ENCODE results near the gene CD7.

Gene CD7

DNA sequence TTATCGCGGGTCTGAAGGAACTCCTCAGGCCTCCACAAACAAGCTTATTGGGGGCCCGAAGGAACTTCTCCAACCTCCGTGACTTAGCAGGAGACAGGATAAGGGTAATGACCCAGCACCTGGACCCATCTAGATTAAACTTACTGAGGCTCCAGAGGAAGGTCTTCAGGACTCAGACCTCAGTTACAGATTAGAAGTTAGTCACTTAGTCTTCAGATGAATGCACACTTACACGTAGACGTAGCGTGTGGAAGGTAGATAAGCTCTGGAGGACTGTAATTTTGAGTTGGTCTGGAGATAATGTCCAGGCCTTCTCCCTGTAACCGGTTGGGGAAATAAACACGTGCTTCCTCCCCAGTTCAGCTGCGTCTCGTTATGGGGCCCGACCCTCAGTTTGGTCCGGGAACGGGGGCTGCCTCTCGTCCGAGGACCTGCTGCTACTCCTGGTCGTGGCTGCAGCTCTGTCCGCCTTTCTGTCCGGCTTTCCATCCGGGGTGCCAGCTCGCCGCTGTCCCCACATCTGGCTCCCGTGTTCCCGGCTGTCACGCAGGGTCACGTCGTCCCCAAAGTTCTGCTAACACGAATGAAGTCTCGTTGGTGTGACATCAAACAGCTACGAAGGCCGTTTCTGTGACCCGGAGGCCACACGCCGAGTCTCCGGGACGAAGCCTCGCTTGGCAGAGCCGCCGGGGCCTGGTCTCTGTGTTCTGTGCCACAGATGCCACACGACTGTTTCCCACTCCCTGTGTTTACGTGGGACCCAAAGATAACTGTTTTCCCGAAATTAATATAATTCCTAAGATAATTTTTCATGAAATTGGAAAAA is 28.0 kb upstream of the CD7 start:
- H3K36me3 ChIP-seq (ENCODE audit: low read length) = no peaks in the 10 kb centered on the region
- no peaks in the 10 kb centered on the region for H3K79me2 ChIP-seq (ENCODE audit: insufficient read depth, low read length)
- H3K4me2 ChIP-seq (ENCODE audit: low read depth, low read length, poor library complexity, severe bottlenecking) = no peak overlapping the region
- no peak overlapping the region for H3K9ac ChIP-seq (ENCODE audit: low read length)
- no peak overlapping the region for H3K27ac ChIP-seq (ENCODE audit: low read depth, low read length)
- no peaks in the 10 kb centered on the region for H3K9me3 ChIP-seq (ENCODE audit: insufficient read depth, low read length)
- H3K9me2 ChIP-seq (replicated peaks; ENCODE audit: insufficient read depth, low read length) = no peaks in the 10 kb centered on the region
- no peak overlapping the region for H3K4me3 ChIP-seq (ENCODE audit: insufficient read depth, low read length, poor library complexity, severe bottlenecking)
- H2AFZ ChIP-seq (ENCODE audit: low read depth, low read length, severe bottlenecking) = no peak overlapping the region
- no peak for TF ChIP-seq EZH2phosphoT487 (conservative IDR thresholded peaks at IDR 0.05; ENCODE audit: low read length)
- TF ChIP-seq, protein P1, sequence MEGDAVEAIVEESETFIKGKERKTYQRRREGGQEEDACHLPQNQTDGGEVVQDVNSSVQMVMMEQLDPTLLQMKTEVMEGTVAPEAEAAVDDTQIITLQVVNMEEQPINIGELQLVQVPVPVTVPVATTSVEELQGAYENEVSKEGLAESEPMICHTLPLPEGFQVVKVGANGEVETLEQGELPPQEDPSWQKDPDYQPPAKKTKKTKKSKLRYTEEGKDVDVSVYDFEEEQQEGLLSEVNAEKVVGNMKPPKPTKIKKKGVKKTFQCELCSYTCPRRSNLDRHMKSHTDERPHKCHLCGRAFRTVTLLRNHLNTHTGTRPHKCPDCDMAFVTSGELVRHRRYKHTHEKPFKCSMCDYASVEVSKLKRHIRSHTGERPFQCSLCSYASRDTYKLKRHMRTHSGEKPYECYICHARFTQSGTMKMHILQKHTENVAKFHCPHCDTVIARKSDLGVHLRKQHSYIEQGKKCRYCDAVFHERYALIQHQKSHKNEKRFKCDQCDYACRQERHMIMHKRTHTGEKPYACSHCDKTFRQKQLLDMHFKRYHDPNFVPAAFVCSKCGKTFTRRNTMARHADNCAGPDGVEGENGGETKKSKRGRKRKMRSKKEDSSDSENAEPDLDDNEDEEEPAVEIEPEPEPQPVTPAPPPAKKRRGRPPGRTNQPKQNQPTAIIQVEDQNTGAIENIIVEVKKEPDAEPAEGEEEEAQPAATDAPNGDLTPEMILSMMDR (IDR thresholded peaks at IDR 0.05; ENCODE audit: insufficient read depth, low read length, poor library complexity, severe bottlenecking) = no peak
- H3K27me3 ChIP-seq (ENCODE audit: low read length) = no peaks in the 10 kb centered on the region
- H3F3A ChIP-seq (ENCODE audit: insufficient read depth) = no peaks in the 10 kb centered on the region
- H4K20me1 ChIP-seq (ENCODE audit: low read depth, low read length) = no peaks in the 10 kb centered on the region

DNA sequence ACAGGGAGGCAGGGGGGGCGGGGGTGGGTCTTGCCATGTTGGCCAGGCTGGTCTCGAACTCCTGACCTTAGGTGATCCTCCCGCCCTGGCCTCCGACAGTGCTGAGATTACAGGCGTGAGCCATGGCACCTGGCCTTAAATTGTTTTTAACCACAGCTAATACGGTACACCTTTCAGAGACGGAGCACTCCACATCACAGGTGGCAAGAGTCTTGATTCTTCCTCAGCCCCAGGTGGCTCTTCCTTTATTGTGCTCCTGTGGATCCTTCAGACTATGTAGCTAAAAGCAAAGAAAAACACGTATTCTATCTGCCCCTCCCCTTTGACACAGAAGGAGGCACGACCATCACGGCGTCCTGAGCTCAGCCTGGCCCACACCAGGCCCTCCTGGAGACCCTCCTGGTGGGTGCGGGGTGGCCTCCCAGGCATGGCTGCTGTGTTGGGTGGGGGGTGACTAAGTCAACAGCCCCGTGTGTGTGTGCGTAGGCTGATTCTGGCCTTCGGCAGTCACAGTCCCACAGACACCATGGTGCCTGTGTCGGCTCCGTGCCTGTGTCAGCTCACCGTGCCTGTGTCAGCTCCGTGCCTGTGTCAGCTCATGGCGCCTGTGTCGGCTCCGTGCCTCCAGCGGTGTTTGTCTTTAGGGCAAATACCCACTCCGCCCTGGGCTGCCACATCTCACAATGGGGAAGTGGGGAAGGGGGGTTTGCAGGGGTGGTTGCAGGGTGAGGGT is 26.9 kb upstream of the CD7 start:
- TF ChIP-seq EZH2phosphoT487 (conservative IDR thresholded peaks at IDR 0.05; ENCODE audit: low read length) = no peak
- TF ChIP-seq, protein P1 (IDR thresholded peaks at IDR 0.05; ENCODE audit: insufficient read depth, low read length, poor library complexity, severe bottlenecking) = no peak
- H3K27me3 ChIP-seq (ENCODE audit: low read length) = no peaks in the 10 kb centered on the region
- H3K9me2 ChIP-seq (replicated peaks; ENCODE audit: insufficient read depth, low read length) = no peaks in the 10 kb centered on the region

GRCh38 chr17:82343560-82343959 is 26.2 kb upstream of the CD7 start:
- no peaks in the 10 kb centered on the region for H3K9me2 ChIP-seq (replicated peaks; ENCODE audit: insufficient read depth, low read length)
- H2AFZ ChIP-seq (ENCODE audit: low read depth, low read length, severe bottlenecking) = no peak overlapping the region
- no peak overlapping the region for H3K4me2 ChIP-seq (ENCODE audit: low read depth, low read length, poor library complexity, severe bottlenecking)
- no peaks in the 10 kb centered on the region for H4K20me1 ChIP-seq (ENCODE audit: low read depth, low read length)
- no peak for TF ChIP-seq EZH2phosphoT487 (conservative IDR thresholded peaks at IDR 0.05; ENCODE audit: low read length)
- TF ChIP-seq, protein P1 (IDR thresholded peaks at IDR 0.05; ENCODE audit: insufficient read depth, low read length, poor library complexity, severe bottlenecking) = no peak
- no peak overlapping the region for H3K4me3 ChIP-seq (ENCODE audit: insufficient read depth, low read length, poor library complexity, severe bottlenecking)
- no peaks in the 10 kb centered on the region for H3F3A ChIP-seq (ENCODE audit: insufficient read depth)
- no peaks in the 10 kb centered on the region for H3K36me3 ChIP-seq (ENCODE audit: low read length)
- H3K79me2 ChIP-seq (ENCODE audit: insufficient read depth, low read length) = no peaks in the 10 kb centered on the region
- H3K27ac ChIP-seq (ENCODE audit: low read depth, low read length) = no peak overlapping the region
- H3K27me3 ChIP-seq (ENCODE audit: low read length) = no peaks in the 10 kb centered on the region
- no peak overlapping the region for H3K9ac ChIP-seq (ENCODE audit: low read length)
- no peaks in the 10 kb centered on the region for H3K9me3 ChIP-seq (ENCODE audit: insufficient read depth, low read length)

More for the DNA sequence above, 26.9 kb upstream of the CD7 start:
- no peaks in the 10 kb centered on the region for H3K36me3 ChIP-seq (ENCODE audit: low read length)
- no peaks in the 10 kb centered on the region for H4K20me1 ChIP-seq (ENCODE audit: low read depth, low read length)
- no peaks in the 10 kb centered on the region for H3F3A ChIP-seq (ENCODE audit: insufficient read depth)
- H3K27ac ChIP-seq (ENCODE audit: low read depth, low read length) = no peak overlapping the region
- H3K79me2 ChIP-seq (ENCODE audit: insufficient read depth, low read length) = no peaks in the 10 kb centered on the region
- no peaks in the 10 kb centered on the region for H3K9me3 ChIP-seq (ENCODE audit: insufficient read depth, low read length)
- no peak overlapping the region for H3K9ac ChIP-seq (ENCODE audit: low read length)
- no peak overlapping the region for H3K4me2 ChIP-seq (ENCODE audit: low read depth, low read length, poor library complexity, severe bottlenecking)
- no peak overlapping the region for H2AFZ ChIP-seq (ENCODE audit: low read depth, low read length, severe bottlenecking)
- no peak overlapping the region for H3K4me3 ChIP-seq (ENCODE audit: insufficient read depth, low read length, poor library complexity, severe bottlenecking)

Data from SU-DHL-6 (cell line).